PC-3 (cell line): ENCODE data around the gene EID3. TPM values are rescaled to one million over a fixed set of nuclear protein-coding genes. Genes with fewer than 3 reads are reported as not detected.

ENCODE experiments used
- ATAC-seq: fragments of 200-7000 bp; cut with Tn5 transposase; 2 replicates; pipeline ENCODE4 v1.9.1; 2020; ENCODE audit warnings: mild to moderate bottlenecking, moderate library complexity
- BruUV-seq: library from RNA; stranded (reverse); fragments of 400-500 nt; replicated peaks from 2 replicates; lab custom pipeline; 2021; lab: Mats Ljungman, UMichigan
- CTCF ChIA-PET: fragments of 300-600 bp; sonication (Branson Sonifier 250); formaldehyde crosslinking; loops from one replicate; lab custom pipeline; 2022; ENCODE audit warnings: antibody characterized with exemption; lab: Charles Lee
- POLR2A ChIA-PET: fragments of 300-600 bp; sonication (Branson Sonifier 250); formaldehyde crosslinking; loops from one replicate; lab custom pipeline; 2022; ENCODE audit warnings: antibody characterized with exemption; ENCODE audit not compliant: unreplicated experiment; lab: Charles Lee
- DNase-seq: peaks from one replicate; pipeline ENCODE4 v3.0.0-alpha.2; 2015
- H2AFZ ChIP-seq: fragments of 300-600 bp; sonication (generic); 2 replicates; pipeline ENCODE4 v1.6.0; 2016; ENCODE audit warnings: antibody characterized with exemption, low read length
- H3F3A ChIP-seq: fragments of 300-600 bp; sonication (generic); one replicate; pipeline ENCODE4 v1.6.0; 2017; ENCODE audit warnings: antibody characterized with exemption, low read length, control low read depth, mild to moderate bottlenecking; ENCODE audit not compliant: unreplicated experiment
- H3K27ac ChIP-seq: fragments of 300-600 bp; sonication (generic); 2 replicates; pipeline ENCODE4 v1.5.1; 2016; ENCODE audit warnings: mild to moderate bottlenecking, low read length
- H3K27me3 ChIP-seq: fragments of 300-600 bp; sonication (generic); 2 replicates; pipeline ENCODE4 v1.6.1; 2016; ENCODE audit warnings: low read length, mixed read lengths
- H3K36me3 ChIP-seq: fragments of 300-600 bp; sonication (generic); 2 replicates; pipeline ENCODE4 v1.6.1; 2016; ENCODE audit warnings: low read depth, mixed run types, low read length, mixed read lengths
- H3K4me1 ChIP-seq: fragments of 300-600 bp; sonication (generic); 2 replicates; pipeline ENCODE4 v1.5.1; 2016; ENCODE audit warnings: low read length; ENCODE audit not compliant: insufficient read depth
- H3K4me2 ChIP-seq: fragments of 300-600 bp; sonication (generic); 2 replicates; pipeline ENCODE4 v1.6.0; 2016; ENCODE audit warnings: low read length
- H3K4me3 ChIP-seq: fragments of 300-600 bp; sonication (generic); 2 replicates; pipeline ENCODE4 v1.5.1; 2016; ENCODE audit warnings: mild to moderate bottlenecking, low read length, mixed read lengths
- H3K79me2 ChIP-seq: fragments of 300-600 bp; sonication (generic); 2 replicates; pipeline ENCODE4 v1.6.1; 2017; ENCODE audit warnings: low read length, mixed read lengths
- H3K9ac ChIP-seq: fragments of 300-600 bp; sonication (generic); 2 replicates; pipeline ENCODE4 v1.6.0; 2016; ENCODE audit warnings: mild to moderate bottlenecking, low read length
- H3K9me2 ChIP-seq: fragments of 300-600 bp; sonication (generic); replicated peaks from 2 replicates; pipeline ENCODE4 v1.6.1; 2016; ENCODE audit warnings: mixed run types, low read length, mixed read lengths
- H3K9me3 ChIP-seq: fragments of 300-600 bp; sonication (generic); 2 replicates; pipeline ENCODE4 v1.6.1; 2016; ENCODE audit warnings: low read length, mixed read lengths
- H4K20me1 ChIP-seq: fragments of 300-600 bp; sonication (generic); 2 replicates; pipeline ENCODE4 v1.6.1; 2016; ENCODE audit warnings: low read length, mixed read lengths
- CTCF ChIP-seq: fragments of 300-600 bp; sonication (generic); conservative IDR thresholded peaks from 2 replicates; pipeline ENCODE4 v1.5.1; 2017; ENCODE audit warnings: antibody characterized with exemption, low read depth, mild to moderate bottlenecking, low read length
- EZH2 ChIP-seq: fragments of 300-600 bp; sonication (generic); IDR thresholded peaks from one replicate; pipeline ENCODE4 v1.6.1; 2017; ENCODE audit warnings: antibody characterized with exemption, mild to moderate bottlenecking, low read length; ENCODE audit not compliant: unreplicated experiment
- EZH2phosphoT487 ChIP-seq: fragments of 300-600 bp; sonication (generic); IDR thresholded peaks from 2 replicates; pipeline ENCODE4 v1.6.1; 2018; ENCODE audit warnings: mild to moderate bottlenecking, antibody characterized with exemption, low read length, borderline replicate concordance
- intact Hi-C: fragments of 100-400 bp; cut with micrococcal nuclease; formaldehyde crosslinking; loops from 2 replicates; pipeline ENCODE4 v1.9.0; 2023
- total RNA-seq: library from RNA; depleted of rRNA; stranded (reverse); fragments of >200 nt; gene quantifications from 2 replicates; pipeline ENCODE4 v1.2.3, GENCODE V29; 2014

The EID3 gene
- total RNA-seq, 1 experiment from 2014 or later, result 9.8 TPM

GRCh38 chr12:104258476-104259067 lies 45.0 kb upstream of the EID3 start:
- Histone ChIP-seq H3K4me2 (no peak overlapping the region), H3K4me1 (peaks cover 43% of the 10 kb centered on the region), H3K4me3 (no peak overlapping the region), H3K9me3 (no peaks in the 10 kb centered on the region), H2AFZ (no peak overlapping the region), H3K27ac (peak overlapping the region; percentile 46), H3K9me2 (no peaks in the 10 kb centered on the region), H3K36me3 (no peaks in the 10 kb centered on the region), H4K20me1 (no peaks in the 10 kb centered on the region), H3F3A (peaks cover 5% of the 10 kb centered on the region), H3K9ac (0 out of 2 replicates have a peak overlapping the region, but pooled peaks have one; percentile 2), H3K27me3 (no peaks in the 10 kb centered on the region), H3K79me2 (no peaks in the 10 kb centered on the region)
- CTCF ChIA-PET, result interaction anchor here (0.5 to 0.7 kb wide), 2 partner anchors 37 kb away, joined by 3 read pairs; no protein-coding TSS in a partner anchor
- no TSS peak for BruUV-seq
- POLR2A ChIA-PET, result no interaction called here
- ATAC-seq (no peak), DNase-seq (no peak)
- intact Hi-C loops, result no loop called here
- no peak for TF ChIP-seq CTCF
- TF ChIP-seq EZH2, result no peak
- TF ChIP-seq EZH2phosphoT487, result no peak

DNA sequence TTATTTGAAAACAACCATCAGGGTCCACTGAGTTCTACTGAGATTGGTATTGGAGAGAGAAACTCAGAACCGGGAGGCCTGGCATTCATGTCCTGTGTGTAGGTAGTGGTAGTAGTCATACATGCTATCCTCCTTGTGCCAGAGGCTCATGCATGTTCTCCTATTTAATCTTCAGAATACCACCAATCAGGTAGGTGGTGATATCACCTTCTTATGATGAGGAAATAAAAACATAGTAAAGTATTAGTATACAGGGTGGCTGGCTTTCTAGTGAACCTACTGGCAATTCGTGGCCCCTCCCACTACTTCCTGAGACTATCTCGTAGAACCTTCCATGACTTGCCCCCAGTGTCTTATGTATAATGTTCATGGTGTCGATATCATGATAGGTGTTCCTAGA lies 40.5 kb upstream of the EID3 start:
- Histone ChIP-seq H3K9me2 (no peaks in the 10 kb centered on the region), H3K36me3 (no peaks in the 10 kb centered on the region), H3K4me1 (peaks cover 30% of the 10 kb centered on the region), H3F3A (peaks cover 3% of the 10 kb centered on the region), H3K79me2 (no peaks in the 10 kb centered on the region), H3K9ac (no peak overlapping the region), H4K20me1 (no peaks in the 10 kb centered on the region), H2AFZ (no peak overlapping the region), H3K27me3 (no peaks in the 10 kb centered on the region), H3K4me2 (no peak overlapping the region), H3K27ac (peak overlapping the region; percentile 49), H3K9me3 (no peaks in the 10 kb centered on the region), H3K4me3 (no peak overlapping the region)
- no peak for DNase-seq
- BruUV-seq, result no TSS peak
- POLR2A ChIA-PET, result interaction anchor here (0.5 to 0.6 kb wide), 2 partner anchors 18 to 701 kb away, joined by 3 read pairs; no protein-coding TSS in a partner anchor
- no peak for TF ChIP-seq EZH2phosphoT487
- no peak for TF ChIP-seq EZH2
- TF ChIP-seq CTCF, result no peak
- no peak for ATAC-seq
- intact Hi-C loops, result no loop called here
- CTCF ChIA-PET, result no interaction called here
